ACC112 (cell line): ENCODE data around the gene TFAP2A.

Experiments
- H2AFZ ChIP-seq: fragments of 200-600 bp; sonication (generic); one replicate; pipeline ENCODE4 v1.6.0; 2017; ENCODE audit warnings: antibody characterized with exemption, low read length; ENCODE audit not compliant: unreplicated experiment
- H3K27ac ChIP-seq: fragments of 200-600 bp; sonication (generic); 2 replicates; pipeline ENCODE4 v1.5.1; 2014; ENCODE audit warnings: low read depth, mild to moderate bottlenecking, antibody characterized with exemption, low read length, moderate library complexity
- H3K27me3 ChIP-seq: fragments of 200-600 bp; sonication (generic); 2 replicates; pipeline ENCODE4 v1.6.1; 2014; ENCODE audit warnings: mild to moderate bottlenecking, antibody characterized with exemption, low read length, moderate library complexity, mixed read lengths; ENCODE audit not compliant: insufficient read depth
- H3K36me3 ChIP-seq: fragments of 200-600 bp; sonication (generic); 2 replicates; pipeline ENCODE4 v1.6.1; 2016; ENCODE audit warnings: mild to moderate bottlenecking, antibody characterized with exemption, low read length, moderate library complexity, mixed read lengths; ENCODE audit not compliant: insufficient read depth
- H3K4me1 ChIP-seq: fragments of 200-600 bp; sonication (generic); one replicate; pipeline ENCODE4 v1.6.1; 2016; ENCODE audit warnings: low read length, mixed read lengths; ENCODE audit not compliant: insufficient read depth, unreplicated experiment, control insufficient read depth
- H3K4me3 ChIP-seq: fragments of 200-600 bp; sonication (generic); 2 replicates; pipeline ENCODE4 v1.5.1; 2014; ENCODE audit warnings: mild to moderate bottlenecking, low read depth, low read length
- H3K79me2 ChIP-seq: fragments of 200-600 bp; sonication (generic); one replicate; pipeline ENCODE4 v1.6.0; 2016; ENCODE audit warnings: low read length; ENCODE audit not compliant: control insufficient read depth, unreplicated experiment, insufficient read depth

TFAP2A gene

DNA sequence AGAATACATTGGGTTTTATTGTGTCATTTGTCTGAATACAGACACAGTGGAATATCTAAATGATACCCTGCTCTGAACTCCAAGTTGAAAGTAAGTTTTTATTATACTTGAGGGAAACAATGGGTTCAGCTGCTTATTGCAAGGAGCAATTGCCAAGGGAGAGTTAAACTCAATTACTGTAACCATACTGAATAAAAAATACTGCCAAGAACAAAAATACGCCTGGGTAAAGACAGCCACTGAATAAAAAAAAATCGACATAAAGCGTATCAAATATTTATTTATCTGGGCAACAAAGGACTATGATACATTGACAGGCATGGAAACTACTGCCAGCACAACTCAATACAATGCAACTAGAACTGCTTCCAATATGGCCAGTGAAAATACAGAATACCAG lies 18.1 kb downstream of the TFAP2A start:
- no peaks in the 10 kb centered on the region for H3K36me3 ChIP-seq
- H3K4me1 ChIP-seq = no peaks in the 10 kb centered on the region
- no peak overlapping the region for H3K27ac ChIP-seq

GRCh38 chr6:10395704-10396546 lies 18.9 kb downstream of the TFAP2A start:
- no peak overlapping the region for H3K4me3 ChIP-seq
- H3K36me3 ChIP-seq = no peaks in the 10 kb centered on the region
- H3K79me2 ChIP-seq = no peaks in the 10 kb centered on the region
- H2AFZ ChIP-seq = no peak overlapping the region
- H3K4me1 ChIP-seq = no peaks in the 10 kb centered on the region
- no peak overlapping the region for H3K27ac ChIP-seq
- peaks cover 93% of the 10 kb centered on the region for H3K27me3 ChIP-seq

More for the DNA sequence above, 18.1 kb downstream of the TFAP2A start:
- peaks cover 93% of the 10 kb centered on the region for H3K27me3 ChIP-seq
- no peaks in the 10 kb centered on the region for H3K79me2 ChIP-seq
- no peak overlapping the region for H3K4me3 ChIP-seq
- H2AFZ ChIP-seq = no peak overlapping the region

DNA sequence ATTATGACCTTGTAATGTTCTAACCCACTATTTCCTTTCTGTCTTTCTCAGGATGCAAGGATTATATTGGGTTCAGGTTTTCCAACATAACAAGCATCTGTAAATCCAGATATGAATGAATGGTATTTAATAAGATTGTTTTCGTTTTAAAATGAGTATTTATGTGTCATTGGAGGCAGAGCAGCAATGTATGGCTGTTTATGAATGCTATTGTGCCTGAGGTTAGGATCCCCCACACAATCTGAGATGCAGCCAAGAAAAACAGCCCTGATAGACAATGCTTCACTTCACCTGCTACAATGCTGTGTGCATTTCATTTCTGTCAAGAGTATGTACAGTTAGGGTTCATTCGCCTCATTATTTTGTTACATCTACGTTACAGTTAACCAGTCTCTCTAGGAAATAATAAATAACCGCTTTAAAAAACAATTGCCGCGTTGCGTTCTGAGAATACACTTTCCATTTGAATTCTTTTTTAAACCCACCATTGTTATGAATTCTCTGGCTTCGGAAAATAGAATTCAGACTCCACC lies 19.6 kb downstream of the TFAP2A start:
- Histone ChIP-seq H3K4me3 (no peak overlapping the region), H3K79me2 (no peaks in the 10 kb centered on the region), H3K4me1 (no peaks in the 10 kb centered on the region), H2AFZ (no peak overlapping the region), H3K27me3 (peaks cover 93% of the 10 kb centered on the region), H3K36me3 (no peaks in the 10 kb centered on the region), H3K27ac (no peak overlapping the region)

GRCh38 chr6:10393544-10394225 lies 21.2 kb downstream of the TFAP2A start:
- H3K27me3 ChIP-seq = peaks cover 93% of the 10 kb centered on the region
- no peaks in the 10 kb centered on the region for H3K36me3 ChIP-seq
- H3K27ac ChIP-seq = no peak overlapping the region
- no peak overlapping the region for H3K4me3 ChIP-seq
- no peak overlapping the region for H2AFZ ChIP-seq
- no peaks in the 10 kb centered on the region for H3K4me1 ChIP-seq
- no peaks in the 10 kb centered on the region for H3K79me2 ChIP-seq

- Histone ChIP-seq H3K27me3 (peaks cover 98% of the 10 kb centered on the region), H3K4me3 (no peak overlapping the region), H3K27ac (no peak overlapping the region), H3K79me2 (no peaks in the 10 kb centered on the region), H2AFZ (no peak overlapping the region), H3K4me1 (no peaks in the 10 kb centered on the region), H3K36me3 (no peaks in the 10 kb centered on the region)
Observed at GRCh38 chr6:10391799-10392198, 23.1 kb downstream of the TFAP2A start.

- Histone ChIP-seq H3K4me1 (no peaks in the 10 kb centered on the region), H3K27me3 (peaks cover 100% of the 10 kb centered on the region), H2AFZ (no peak overlapping the region), H3K27ac (no peak overlapping the region), H3K36me3 (no peaks in the 10 kb centered on the region), H3K4me3 (no peak overlapping the region), H3K79me2 (no peaks in the 10 kb centered on the region)
Observed at GRCh38 chr6:10391299-10391630, 23.6 kb downstream of the TFAP2A start.

DNA sequence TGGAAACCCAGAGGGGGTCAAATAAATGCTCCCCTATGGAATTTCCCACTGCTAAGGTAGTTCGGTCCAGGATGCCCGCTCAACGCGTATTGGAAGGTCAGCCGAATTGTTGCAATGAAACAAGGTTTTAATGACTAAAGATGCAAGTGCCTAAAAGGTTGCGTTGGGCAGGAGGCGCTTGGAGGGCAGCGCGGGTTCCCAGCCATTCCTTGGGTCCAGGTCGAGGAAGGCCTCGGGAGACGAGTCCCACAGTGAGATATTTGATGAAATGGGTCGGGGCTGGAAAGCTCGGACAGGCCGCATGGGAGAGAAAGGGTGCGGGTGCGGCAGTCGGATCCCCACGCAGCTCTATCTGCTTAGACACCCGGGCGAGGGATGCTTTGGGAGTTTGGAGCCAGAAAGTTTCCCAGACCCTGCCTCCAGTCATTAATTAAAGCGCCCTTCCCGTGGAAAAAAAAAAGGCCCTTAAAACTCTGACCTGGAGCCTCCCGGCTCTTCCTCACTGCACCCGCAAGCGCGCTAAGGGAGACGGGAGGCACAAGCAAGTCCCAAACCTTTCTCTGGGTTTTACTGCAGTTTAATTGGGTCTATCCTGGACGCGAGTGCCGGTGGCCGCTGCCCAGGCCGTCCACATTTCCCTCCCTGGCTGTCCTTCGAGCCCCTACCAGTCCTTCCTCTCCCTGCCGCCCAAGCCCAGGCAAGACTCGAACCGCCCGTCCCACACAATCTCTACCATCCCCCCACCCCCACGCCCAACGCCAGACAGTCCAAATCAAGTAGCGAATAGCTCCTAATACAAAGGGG lies 24.2 kb downstream of the TFAP2A start:
- Histone ChIP-seq H3K36me3 (no peaks in the 10 kb centered on the region), H3K4me1 (no peaks in the 10 kb centered on the region), H2AFZ (no peak overlapping the region), H3K4me3 (no peak overlapping the region), H3K27ac (no peak overlapping the region), H3K79me2 (no peaks in the 10 kb centered on the region), H3K27me3 (peaks cover 100% of the 10 kb centered on the region)

DNA sequence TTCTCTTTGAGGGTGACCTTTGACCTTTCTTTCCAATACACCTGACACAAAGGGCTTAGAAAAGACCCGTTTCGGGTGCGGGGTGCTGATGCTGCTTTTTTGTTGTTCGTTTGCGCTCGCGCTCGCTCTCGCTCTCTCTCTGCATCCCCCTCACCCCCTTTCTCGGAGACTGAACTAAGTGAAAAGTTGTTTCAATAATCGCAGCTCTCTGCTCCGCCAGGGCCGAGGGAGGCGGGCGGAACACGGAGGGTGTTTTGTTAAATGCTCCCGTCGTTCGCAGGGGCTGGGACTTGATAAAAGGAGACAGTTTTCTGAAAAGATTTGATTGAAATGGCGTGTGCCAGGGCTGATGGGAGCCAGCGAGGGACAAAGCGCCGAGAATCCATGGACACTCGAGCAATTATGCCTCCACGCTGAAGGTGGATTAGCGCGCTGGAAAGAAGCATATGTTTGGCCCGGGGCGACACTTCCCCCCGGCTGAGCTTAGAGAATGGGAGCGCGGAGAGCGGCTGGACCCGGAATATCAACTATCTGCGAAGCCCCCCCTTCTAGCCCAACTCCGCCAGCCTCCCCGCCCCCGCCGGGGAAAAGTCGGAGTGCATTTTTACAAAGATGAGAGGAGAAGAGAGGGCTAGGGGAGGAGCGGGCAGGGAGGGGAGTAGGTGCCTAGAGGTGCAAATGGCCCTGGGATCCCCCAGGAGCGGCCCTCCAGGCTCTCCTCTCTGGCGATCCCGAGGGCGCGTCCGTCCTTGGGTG lies 25.0 kb downstream of the TFAP2A start:
- H3K27me3 ChIP-seq = peaks cover 100% of the 10 kb centered on the region
- no peak overlapping the region for H3K27ac ChIP-seq
- no peak overlapping the region for H3K4me3 ChIP-seq
- H3K79me2 ChIP-seq = no peaks in the 10 kb centered on the region
- H3K36me3 ChIP-seq = no peaks in the 10 kb centered on the region
- no peaks in the 10 kb centered on the region for H3K4me1 ChIP-seq
- H2AFZ ChIP-seq = no peak overlapping the region

GRCh38 chr6:10386756-10387654 lies 27.9 kb downstream of the TFAP2A start:
- Histone ChIP-seq H3K4me1 (no peaks in the 10 kb centered on the region), H3K4me3 (no peak overlapping the region), H2AFZ (no peak overlapping the region), H3K79me2 (no peaks in the 10 kb centered on the region), H3K27ac (no peak overlapping the region), H3K36me3 (no peaks in the 10 kb centered on the region), H3K27me3 (peaks cover 100% of the 10 kb centered on the region)
